Liver (tissue), 3 donors: Measurements from ENCODE around the gene SOX2.

Experiments
- SP1 ChIP-seq: IDR thresholded peaks from 2 replicates; pipeline ENCODE4 v1.6.1; 2018; ENCODE audit warnings: antibody characterized with exemption, mild to moderate bottlenecking
- TF ChIP-seq, protein P1 (sequence below): fragments of 150-350 bp; IDR thresholded peaks from 2 replicates; pipeline ENCODE4 v1.5.1; 2017; ENCODE audit warnings: improper control_type of control experiment, low read depth, low read length; ENCODE audit not compliant: missing input control
- TF ChIP-seq, protein P2 (sequence below): IDR thresholded peaks from 2 replicates; pipeline ENCODE4 v1.6.1; 2016; ENCODE audit warnings: antibody characterized with exemption
- donor health status: healthy.
- donor health status: healthy.

DNA sequence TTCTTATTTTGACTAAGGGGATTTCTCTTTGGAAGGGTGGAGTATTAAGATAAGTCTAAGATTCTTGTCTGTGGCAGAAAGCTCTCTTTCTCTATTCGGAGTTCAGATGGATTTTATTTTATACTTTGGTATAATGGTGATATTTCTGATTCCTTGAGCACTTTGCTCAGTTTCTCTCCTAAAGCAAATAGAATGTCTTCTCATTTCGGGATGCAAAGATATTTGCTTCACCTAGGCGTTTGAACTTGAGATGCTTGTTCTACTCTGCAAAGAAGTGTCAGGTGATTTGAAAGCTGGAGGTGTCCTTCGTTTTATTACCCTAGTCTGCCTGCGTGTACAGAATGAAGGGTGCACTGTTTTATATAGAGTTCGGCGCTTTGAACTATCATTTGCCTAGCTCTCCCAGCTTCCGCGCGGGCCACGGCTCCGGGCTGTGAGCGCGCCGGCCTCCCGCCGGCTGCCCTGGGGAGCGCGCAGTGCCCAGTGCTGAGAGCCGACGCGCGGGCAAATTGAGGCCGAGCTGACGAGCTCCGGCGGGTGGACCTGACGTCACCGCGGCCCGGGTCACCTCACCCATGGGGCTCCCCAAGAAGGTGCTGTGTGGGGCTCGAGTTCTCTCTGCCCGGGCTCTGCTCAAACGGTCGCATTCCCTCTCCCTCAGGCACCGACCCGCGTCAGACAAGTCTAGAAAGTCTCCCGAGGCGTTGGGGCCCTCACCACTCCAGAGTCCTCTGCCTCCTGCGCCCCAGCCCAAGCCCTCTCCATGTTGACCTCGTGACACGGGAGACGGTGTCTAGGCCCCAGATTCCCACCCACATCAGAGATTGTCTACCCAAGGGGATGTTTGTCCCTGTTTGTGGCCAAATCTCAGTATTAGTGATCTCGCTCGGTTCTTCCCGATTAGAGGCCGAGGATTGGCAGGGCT is 7.5 kb downstream of the SOX2 start:
- TF ChIP-seq, protein P1, sequence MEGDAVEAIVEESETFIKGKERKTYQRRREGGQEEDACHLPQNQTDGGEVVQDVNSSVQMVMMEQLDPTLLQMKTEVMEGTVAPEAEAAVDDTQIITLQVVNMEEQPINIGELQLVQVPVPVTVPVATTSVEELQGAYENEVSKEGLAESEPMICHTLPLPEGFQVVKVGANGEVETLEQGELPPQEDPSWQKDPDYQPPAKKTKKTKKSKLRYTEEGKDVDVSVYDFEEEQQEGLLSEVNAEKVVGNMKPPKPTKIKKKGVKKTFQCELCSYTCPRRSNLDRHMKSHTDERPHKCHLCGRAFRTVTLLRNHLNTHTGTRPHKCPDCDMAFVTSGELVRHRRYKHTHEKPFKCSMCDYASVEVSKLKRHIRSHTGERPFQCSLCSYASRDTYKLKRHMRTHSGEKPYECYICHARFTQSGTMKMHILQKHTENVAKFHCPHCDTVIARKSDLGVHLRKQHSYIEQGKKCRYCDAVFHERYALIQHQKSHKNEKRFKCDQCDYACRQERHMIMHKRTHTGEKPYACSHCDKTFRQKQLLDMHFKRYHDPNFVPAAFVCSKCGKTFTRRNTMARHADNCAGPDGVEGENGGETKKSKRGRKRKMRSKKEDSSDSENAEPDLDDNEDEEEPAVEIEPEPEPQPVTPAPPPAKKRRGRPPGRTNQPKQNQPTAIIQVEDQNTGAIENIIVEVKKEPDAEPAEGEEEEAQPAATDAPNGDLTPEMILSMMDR: no peak
- TF ChIP-seq, protein P2, sequence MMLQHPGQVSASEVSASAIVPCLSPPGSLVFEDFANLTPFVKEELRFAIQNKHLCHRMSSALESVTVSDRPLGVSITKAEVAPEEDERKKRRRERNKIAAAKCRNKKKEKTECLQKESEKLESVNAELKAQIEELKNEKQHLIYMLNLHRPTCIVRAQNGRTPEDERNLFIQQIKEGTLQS: no peak
- no peak for TF ChIP-seq SP1
